SK-N-SH (cell line): ENCODE measurements around the gene KNDC1. TPM values are rescaled to one million over a fixed set of nuclear protein-coding genes. Genes with fewer than 3 reads are reported as not detected.

Source experiments
- CTCF ChIA-PET: fragments of 300-600, 350-600 bp; formaldehyde crosslinking; extraction: SDS; loops from one replicate; lab custom pipeline; 2021; lab: Yijun Ruan, JAX
- POLR2A ChIA-PET: fragments of 350-600 bp; sonication (Branson Sonifier 250); formaldehyde crosslinking; extraction: SDS; loops from one replicate; lab custom pipeline; 2020; ENCODE audit warnings: antibody characterized with exemption, inconsistent platforms; lab: Yijun Ruan, JAX
- DNase-seq: peaks from one replicate; pipeline ENCODE4 v3.0.0; 2012
- H2AFZ ChIP-seq: fragments of 200-600 bp; sonication (generic); 2 replicates; pipeline ENCODE4 v1.8.1; 2016; ENCODE audit warnings: antibody characterized with exemption, mild to moderate bottlenecking, low read depth
- H3F3A ChIP-seq: fragments of 200-600 bp; sonication (generic); replicated peaks from 2 replicates; pipeline ENCODE3; 2016; ENCODE audit warnings: antibody characterized with exemption, mild to moderate bottlenecking; ENCODE audit not compliant: insufficient read depth
- H3K27ac ChIP-seq, 2 experiments: fragments of 200-500 bp in 1 of 2; fragments of 200-600 bp in 1 of 2; sonication (Bioruptor generic) in 1 of 2; sonication (generic), shearing (Covaris generic) in 1 of 2; 2 replicates each; pipeline versions ENCODE4 v1.5.1 to v1.6.1; 2014 to 2016; ENCODE audit warnings: low read depth in 2 of 2, inconsistent platforms in 1 of 2, low read length in 1 of 2, mild to moderate bottlenecking in 1 of 2, mixed read lengths in 1 of 2
- H3K27me3 ChIP-seq: fragments of 200-600 bp; sonication (generic), shearing (Covaris generic); 2 replicates; pipeline ENCODE4 v1.6.1; 2016; ENCODE audit warnings: mixed run types; ENCODE audit not compliant: insufficient read depth
- H3K36me3 ChIP-seq, 2 experiments: fragments of 200-500 bp in 1 of 2; fragments of 200-600 bp in 1 of 2; sonication (Bioruptor generic) in 1 of 2; sonication (generic) in 1 of 2; replicated peaks in 1 of 2; 2 replicates each; pipeline versions ENCODE3 to v1.5.1; 2014 to 2016; ENCODE audit warnings: low read length in 1 of 2, mild to moderate bottlenecking in 1 of 2; ENCODE audit not compliant: insufficient read depth in 2 of 2, control insufficient read depth in 1 of 2
- H3K4me1 ChIP-seq, 2 experiments: fragments of 200-500 bp in 1 of 2; fragments of 200-600 bp in 1 of 2; sonication (Bioruptor generic) in 1 of 2; sonication (generic), shearing (Covaris generic) in 1 of 2; 2 replicates each; pipeline versions ENCODE4 v1.5.1 to v1.6.1; 2014 to 2016; ENCODE audit warnings: low read depth in 1 of 2, low read length in 1 of 2, mixed run types in 1 of 2; ENCODE audit not compliant: insufficient read depth in 2 of 2, control insufficient read depth in 1 of 2
- H3K4me2 ChIP-seq: fragments of 200-600 bp; sonication (generic), shearing (Covaris generic); 2 replicates; pipeline ENCODE4 v1.6.1; 2017; ENCODE audit warnings: mixed run types
- H3K4me3 ChIP-seq, 2 experiments: fragments of 200-500 bp in 1 of 2; fragments of 200-600 bp in 1 of 2; sonication (Bioruptor generic) in 1 of 2; sonication (generic), shearing (Covaris generic) in 1 of 2; 2 replicates each; pipeline versions ENCODE4 v1.5.1 to v1.8.1; 2014 to 2016; ENCODE audit warnings: low read depth in 2 of 2, inconsistent platforms in 1 of 2, low read length in 1 of 2, mild to moderate bottlenecking in 1 of 2, mixed read lengths in 1 of 2, moderate library complexity in 1 of 2
- H3K79me2 ChIP-seq: fragments of 200-600 bp; sonication (generic); 2 replicates; pipeline ENCODE4 v1.8.1; 2017; ENCODE audit warnings: mild to moderate bottlenecking; ENCODE audit not compliant: insufficient read depth
- H3K9ac ChIP-seq: fragments of 200-600 bp; sonication (generic); 2 replicates; pipeline ENCODE4 v1.6.1; 2017; ENCODE audit warnings: mixed run types
- H3K9me2 ChIP-seq: fragments of 200-600 bp; sonication (generic); 2 replicates; pipeline ENCODE4 v1.6.1; 2017; ENCODE audit warnings: mixed run types
- H3K9me3 ChIP-seq: fragments of 200-600 bp; sonication (generic); 2 replicates; pipeline ENCODE4 v1.6.1; 2017; ENCODE audit warnings: mixed run types, mild to moderate bottlenecking, moderate library complexity
- H4K20me1 ChIP-seq: fragments of 200-600 bp; sonication (generic); 2 replicates; pipeline ENCODE4 v1.6.1; 2017; ENCODE audit warnings: mild to moderate bottlenecking, mixed run types; ENCODE audit not compliant: insufficient read depth
- ELF1 ChIP-seq: IDR thresholded peaks from 2 replicates; pipeline ENCODE4 v1.4.0; 2012
- EP300 ChIP-seq, 2 experiments: IDR thresholded peaks; 2 replicates each; pipeline versions ENCODE4 v1.4.0 to v1.6.1; 2012; ENCODE audit warnings: borderline replicate concordance in 1 of 2, low read depth in 1 of 2, low read length in 1 of 2
- FOXJ3 ChIP-seq: sonication (generic); formaldehyde crosslinking; IDR thresholded peaks from 2 replicates; pipeline ENCODE4 v1.5.1; 2020; ENCODE audit warnings: mild to moderate bottlenecking, missing genetic modification reagents
- FOXM1 ChIP-seq: IDR thresholded peaks from 2 replicates; pipeline ENCODE4 v1.4.0; 2012; ENCODE audit warnings: low read depth, mild to moderate bottlenecking
- GATA2 ChIP-seq: sonication (generic); formaldehyde crosslinking; IDR thresholded peaks from 2 replicates; pipeline ENCODE4 v1.5.0; 2020; ENCODE audit warnings: mild to moderate bottlenecking, missing genetic modification reagents
- JUND ChIP-seq: IDR thresholded peaks from 2 replicates; pipeline ENCODE4 v1.4.0; 2012
- MXI1 ChIP-seq: IDR thresholded peaks from 2 replicates; pipeline ENCODE4 v1.6.1; 2012; ENCODE audit warnings: mild to moderate bottlenecking, low read depth, low read length, improper control_type of control experiment
- PBX3 ChIP-seq: IDR thresholded peaks from 2 replicates; pipeline ENCODE4; 2012
- POLR2AphosphoS5 ChIP-seq: IDR thresholded peaks from 2 replicates; pipeline ENCODE4 v1.6.1; 2012; ENCODE audit warnings: low read depth, low read length
- RAD21 ChIP-seq: IDR thresholded peaks from 2 replicates; pipeline ENCODE4 v1.6.1; 2012; ENCODE audit warnings: mild to moderate bottlenecking, low read length
- RCOR1 ChIP-seq: fragments of 150-350 bp; IDR thresholded peaks from 2 replicates; pipeline ENCODE4 v1.6.1; 2017; ENCODE audit warnings: antibody characterized with exemption, low read length
- REST ChIP-seq: IDR thresholded peaks from 2 replicates; pipeline ENCODE4 v1.6.1; 2012; ENCODE audit warnings: mild to moderate bottlenecking, low read depth, low read length, moderate library complexity
- TCF12 ChIP-seq: IDR thresholded peaks from 2 replicates; pipeline ENCODE4 v1.4.0; 2012
- TEAD4 ChIP-seq: IDR thresholded peaks from 2 replicates; pipeline ENCODE4 v1.4.0; 2012; ENCODE audit warnings: mild to moderate bottlenecking, borderline replicate concordance; ENCODE audit not compliant: insufficient read depth
- WGBS: methylation state at CpG from one replicate; pipeline ENCODE4 v1.1.6; 2017; ENCODE audit warnings: low lambda C conversion rate; 5-methylcytosine and 5-hydroxymethylcytosine counted together
- polyA plus RNA-seq, 3 experiments: library from polyadenylated mRNA; depleted of rRNA; stranded (reverse); fragments of >200 nt; gene quantifications; 2 replicates each; pipeline ENCODE4 v1.2.3, GENCODE V29; 2012
- TF ChIP-seq, protein P1 (sequence below): fragments of 150-350 bp; IDR thresholded peaks from 2 replicates; pipeline ENCODE4 v1.6.1; 2017; ENCODE audit warnings: antibody characterized with exemption, low read length, low read depth, borderline replicate concordance
- TF ChIP-seq, protein P2 (sequence below): IDR thresholded peaks from 2 replicates; pipeline ENCODE4 v1.4.0; 2012; ENCODE audit warnings: low read depth, borderline replicate concordance

KNDC1 gene
- polyA plus RNA-seq, 1 of the 3 experiments (the other 2 are of a cell fraction), result 1.4 TPM

DNA sequence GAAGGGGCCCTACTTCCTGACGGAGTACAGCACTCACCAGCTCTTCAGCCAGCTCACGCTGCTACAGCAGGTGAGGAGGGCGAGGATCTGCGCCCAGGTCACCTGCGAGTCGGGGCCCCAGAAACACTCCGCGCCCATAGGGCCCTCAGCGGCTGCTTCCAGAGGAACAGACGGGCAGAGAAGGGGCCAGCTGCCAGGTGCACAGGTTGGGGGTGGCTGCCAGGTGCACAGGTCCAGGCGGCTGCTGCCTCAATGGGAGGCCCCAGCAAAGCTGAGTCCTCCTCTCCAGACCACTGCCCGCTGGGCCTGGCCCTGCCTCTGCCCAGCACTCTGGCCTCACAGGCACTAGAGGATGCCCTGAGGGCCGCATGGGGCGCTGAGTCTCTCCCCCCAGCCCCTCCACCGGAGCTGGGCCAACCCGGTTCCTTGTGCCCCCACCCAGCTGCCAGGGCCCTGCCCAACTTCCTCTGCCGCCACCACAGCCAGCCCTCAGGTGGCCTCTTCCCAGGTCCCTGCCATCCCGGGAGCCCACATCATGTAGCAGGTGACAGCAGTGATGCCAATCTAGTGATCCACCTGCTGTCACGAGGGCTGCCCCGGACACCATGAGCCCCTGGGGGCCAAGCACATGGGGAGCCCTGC, 53.0 kb downstream of the KNDC1 start:
- ChIA-PET POLR2A (no interaction called here), CTCF (interaction anchor here (0.7 kb wide), 1 partner anchor 12 kb away, joined by 3 read pairs; no protein-coding TSS in a partner anchor)
- H3K9me3 ChIP-seq, result no peaks in the 10 kb centered on the region
- H3K4me2 ChIP-seq, result no peak overlapping the region
- no peaks in the 10 kb centered on the region for H3K9me2 ChIP-seq
- no peak overlapping the region for H3K27ac ChIP-seq
- no peak for DNase-seq
- H3K79me2 ChIP-seq, result no peaks in the 10 kb centered on the region
- H3F3A ChIP-seq, result no peaks in the 10 kb centered on the region
- no peak overlapping the region for H3K4me3 ChIP-seq
- no peaks in the 10 kb centered on the region for H3K4me1 ChIP-seq
- peaks cover 41% of the 10 kb centered on the region for H3K27me3 ChIP-seq
- no peak for TF ChIP-seq FOXM1
- TF ChIP-seq EP300 (IDR thresholded peaks at IDR 0.05; ENCODE audit: borderline replicate concordance in 1 of 2, low read depth in 1 of 2, low read length in 1 of 2), result no peak
- no peak for TF ChIP-seq REST
- no peak for TF ChIP-seq RCOR1
- TF ChIP-seq, protein P1, sequence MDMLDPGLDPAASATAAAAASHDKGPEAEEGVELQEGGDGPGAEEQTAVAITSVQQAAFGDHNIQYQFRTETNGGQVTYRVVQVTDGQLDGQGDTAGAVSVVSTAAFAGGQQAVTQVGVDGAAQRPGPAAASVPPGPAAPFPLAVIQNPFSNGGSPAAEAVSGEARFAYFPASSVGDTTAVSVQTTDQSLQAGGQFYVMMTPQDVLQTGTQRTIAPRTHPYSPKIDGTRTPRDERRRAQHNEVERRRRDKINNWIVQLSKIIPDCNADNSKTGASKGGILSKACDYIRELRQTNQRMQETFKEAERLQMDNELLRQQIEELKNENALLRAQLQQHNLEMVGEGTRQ, result no peak
- no peak for TF ChIP-seq TCF12
- TF ChIP-seq, protein P2, sequence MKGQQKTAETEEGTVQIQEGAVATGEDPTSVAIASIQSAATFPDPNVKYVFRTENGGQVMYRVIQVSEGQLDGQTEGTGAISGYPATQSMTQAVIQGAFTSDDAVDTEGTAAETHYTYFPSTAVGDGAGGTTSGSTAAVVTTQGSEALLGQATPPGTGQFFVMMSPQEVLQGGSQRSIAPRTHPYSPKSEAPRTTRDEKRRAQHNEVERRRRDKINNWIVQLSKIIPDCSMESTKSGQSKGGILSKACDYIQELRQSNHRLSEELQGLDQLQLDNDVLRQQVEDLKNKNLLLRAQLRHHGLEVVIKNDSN, result no peak
- TF ChIP-seq RAD21, result no peak
- TF ChIP-seq, all 33 proteins: peak for 0
- Histone ChIP-seq H3K9ac (no peak overlapping the region), H4K20me1 (no peaks in the 10 kb centered on the region), H2AFZ (no peak overlapping the region), H3K36me3 (no peaks in the 10 kb centered on the region)
- 17% methylated on average over 4 of the region's 20 CpGs for WGBS

- Histone ChIP-seq H3K36me3 (no peaks in the 10 kb centered on the region), H3K79me2 (no peaks in the 10 kb centered on the region), H3K9me3 (no peaks in the 10 kb centered on the region), H3K4me2 (no peak overlapping the region), H3K9me2 (no peaks in the 10 kb centered on the region), H3F3A (no peaks in the 10 kb centered on the region), H3K27ac (no peak overlapping the region), H3K9ac (no peak overlapping the region), H3K4me3 (no peak overlapping the region), H4K20me1 (no peaks in the 10 kb centered on the region), H2AFZ (no peak overlapping the region), H3K4me1 (no peaks in the 10 kb centered on the region), H3K27me3 (peaks cover 50% of the 10 kb centered on the region)
- no peak for DNase-seq
- ChIA-PET POLR2A (no interaction called here), CTCF (interaction anchor here (0.7 kb wide), 1 partner anchor 12 kb away, joined by 3 read pairs; no protein-coding TSS in a partner anchor)
- TF ChIP-seq RAD21, result no peak
- TF ChIP-seq, protein P2, result no peak
- no peak for TF ChIP-seq ELF1
- no peak for TF ChIP-seq POLR2AphosphoS5
- no peak for TF ChIP-seq FOXJ3 (CRISPR knock-in tag)
- no peak for TF ChIP-seq JUND
- no peak for TF ChIP-seq PBX3
- TF ChIP-seq MXI1, result no peak
- no peak for TF ChIP-seq TEAD4
- no peak for TF ChIP-seq EP300 (IDR thresholded peaks at IDR 0.05; ENCODE audit: borderline replicate concordance in 1 of 2, low read depth in 1 of 2, low read length in 1 of 2)
- TF ChIP-seq GATA2 (CRISPR knock-in tag), result no peak
- 50% methylated on average over 19 of the region's 32 CpGs for WGBS
These were observed 53.8 kb downstream of the KNDC1 start for GRCh38 chr10:133213641-133214467.
